Measurements from ENCODE around the gene ADAT3. TPM values are rescaled to one million over a fixed set of nuclear protein-coding genes. Genes with fewer than 3 reads are reported as not detected.

Gene ADAT3
- total and polyA plus RNA-seq, 8 donors: 1.3 to 9.4 (median 2.9) TPM

DNA sequence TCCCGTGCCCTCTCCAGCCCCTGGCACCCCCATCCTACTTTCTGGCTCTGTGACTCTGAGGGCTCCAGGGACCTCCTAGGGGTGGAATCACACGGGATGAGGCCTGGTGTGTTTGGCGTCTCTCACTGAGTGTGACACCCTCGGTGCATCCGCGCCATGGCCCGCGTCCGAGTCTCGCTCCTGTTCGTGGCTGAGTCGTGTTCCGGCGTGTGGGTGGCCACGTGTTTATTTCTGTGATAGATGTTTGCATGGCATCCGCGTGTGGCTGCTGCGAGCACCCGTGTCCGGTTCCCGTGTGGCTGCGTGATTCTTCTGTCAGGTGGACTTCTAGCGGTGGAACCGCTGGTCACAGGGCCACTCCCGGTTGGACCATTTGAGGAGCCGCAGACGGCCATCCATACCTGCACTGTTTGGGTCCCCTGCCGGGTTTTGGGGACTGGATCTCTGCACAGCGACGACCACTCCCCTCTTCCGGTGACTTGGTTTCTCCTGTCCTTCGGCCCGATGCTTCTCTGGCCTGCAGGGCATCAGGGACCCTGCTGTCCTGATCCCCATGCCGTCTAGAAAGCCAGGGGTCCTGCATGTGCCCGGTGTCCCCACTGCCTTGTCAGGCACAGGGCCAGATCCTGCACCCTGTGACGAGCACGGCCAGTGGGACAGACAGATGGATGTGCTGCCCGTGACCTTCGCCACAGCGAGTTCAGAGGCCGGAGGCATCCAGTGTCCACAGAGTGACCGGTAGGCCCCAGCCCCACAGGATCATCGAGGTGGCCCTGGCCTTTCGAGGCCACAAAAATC, 44.3 kb downstream of the ADAT3 start:
- peaks cover 0 to 23% of the 10 kb centered on the region in 2 donors for H3K36me3 ChIP-seq
- intact Hi-C loops (cut with DNase I): no loop called here
- DNase-seq (peak in 1 of 4 donors; percentile 73), ATAC-seq (no peak)
- TF ChIP-seq CTCF (IDR thresholded peaks at IDR 0.05): no peak
- no peak overlapping the region for H3K27ac ChIP-seq
- no peaks in the 10 kb centered on the region for H3K9me3 ChIP-seq
- H3K27me3 ChIP-seq: no peaks in the 10 kb centered on the region
- peaks cover 0 to 42% of the 10 kb centered on the region in 2 donors for H3K4me1 ChIP-seq
- H3K4me3 ChIP-seq: no peak overlapping the region

GRCh38 chr19:1950640-1951039, 45.4 kb downstream of the ADAT3 start:
- H3K27me3 ChIP-seq: no peaks in the 10 kb centered on the region
- peaks cover 0 to 30% of the 10 kb centered on the region in 2 donors for H3K36me3 ChIP-seq
- ATAC-seq (no peak), DNase-seq (peak in 1 of 4 donors; percentile 59)
- H3K4me1 ChIP-seq: peaks cover 0 to 34% of the 10 kb centered on the region in 2 donors
- TF ChIP-seq CTCF (IDR thresholded peaks at IDR 0.05): no peak
- intact Hi-C loops (cut with DNase I): no loop called here
- no peak overlapping the region for H3K27ac ChIP-seq
- no peaks in the 10 kb centered on the region for H3K9me3 ChIP-seq
- H3K4me3 ChIP-seq: no peak overlapping the region

GRCh38 chr19:1952635-1953034, 47.4 kb downstream of the ADAT3 start:
- TF ChIP-seq CTCF (IDR thresholded peaks at IDR 0.05): no peak
- H3K27ac ChIP-seq: no peak overlapping the region
- no peaks in the 10 kb centered on the region for H3K9me3 ChIP-seq
- DNase-seq (peak in 1 of 4 donors; percentile 51), ATAC-seq (no peak)
- H3K36me3 ChIP-seq: peaks cover 0 to 30% of the 10 kb centered on the region in 2 donors
- H3K27me3 ChIP-seq: no peaks in the 10 kb centered on the region
- no peak overlapping the region for H3K4me3 ChIP-seq
- intact Hi-C loops (cut with DNase I): no loop called here
- peaks cover 0 to 25% of the 10 kb centered on the region in 2 donors for H3K4me1 ChIP-seq

DNA sequence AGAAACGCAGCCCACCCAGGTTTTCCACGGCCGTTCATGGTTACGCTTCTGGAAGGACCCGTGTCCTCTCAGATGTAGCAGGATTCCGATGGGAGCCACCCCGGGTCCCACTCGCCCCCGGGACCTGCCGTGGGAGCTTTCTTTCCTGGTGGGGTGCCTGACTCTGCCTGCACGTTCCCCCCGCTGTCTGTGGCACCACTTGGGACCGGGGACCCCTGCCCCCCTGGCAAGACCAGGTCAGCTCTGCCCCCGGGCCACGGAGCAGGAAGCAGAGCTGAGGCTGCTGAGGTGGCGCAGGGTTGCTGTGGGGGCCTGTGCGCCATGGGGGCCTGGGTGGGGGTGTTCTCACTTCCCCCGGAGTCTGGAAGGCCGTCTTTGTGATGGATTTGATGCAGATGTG, 47.8 kb downstream of the ADAT3 start:
- no peaks in the 10 kb centered on the region for H3K9me3 ChIP-seq
- H3K4me1 ChIP-seq: peaks cover 0 to 21% of the 10 kb centered on the region in 2 donors
- no peaks in the 10 kb centered on the region for H3K27me3 ChIP-seq
- no peak overlapping the region for H3K4me3 ChIP-seq
- H3K27ac ChIP-seq: no peak overlapping the region
- TF ChIP-seq CTCF (IDR thresholded peaks at IDR 0.05): no peak
- H3K36me3 ChIP-seq: peaks cover 0 to 30% of the 10 kb centered on the region in 2 donors
- intact Hi-C loops (cut with DNase I): no loop called here
- peak in 1 of 4 donors; percentile 49 for DNase-seq
- no peak for ATAC-seq

- DNase-seq (peak in 1 of 4 donors; percentile 54), ATAC-seq (no peak)
- no peaks in the 10 kb centered on the region for H3K9me3 ChIP-seq
- no peaks in the 10 kb centered on the region for H3K27me3 ChIP-seq
- intact Hi-C loops (cut with DNase I): no loop called here
- TF ChIP-seq CTCF (IDR thresholded peaks at IDR 0.05): no peak
- H3K4me1 ChIP-seq: peaks cover 0 to 17% of the 10 kb centered on the region in 2 donors
- peaks cover 0 to 30% of the 10 kb centered on the region in 2 donors for H3K36me3 ChIP-seq
- no peak overlapping the region for H3K4me3 ChIP-seq
- no peak overlapping the region for H3K27ac ChIP-seq
Observed at GRCh38 chr19:1953441-1954094, 48.4 kb downstream of the ADAT3 start.

All from left lung (tissue), 10 donors.